Stimulated activated CD4-positive, alpha-beta T cell treated with anti-CD3 and anti-CD28 coated beads, Interleukin-2, amount 100 ng/mL, for 4 hours (primary cell): ENCODE results near the gene ASXL2.
"Not testable (repeated sequence)": the region's sequence is repeated elsewhere in the genome, so short reads cannot be mapped to it uniquely, and the experiment has no call there.

Source experiments
- DNase-seq: peaks from one replicate; pipeline ENCODE4 v3.0.0-alpha.2; 2020; ENCODE audit warnings: low read depth

The ASXL2 gene

DNA sequence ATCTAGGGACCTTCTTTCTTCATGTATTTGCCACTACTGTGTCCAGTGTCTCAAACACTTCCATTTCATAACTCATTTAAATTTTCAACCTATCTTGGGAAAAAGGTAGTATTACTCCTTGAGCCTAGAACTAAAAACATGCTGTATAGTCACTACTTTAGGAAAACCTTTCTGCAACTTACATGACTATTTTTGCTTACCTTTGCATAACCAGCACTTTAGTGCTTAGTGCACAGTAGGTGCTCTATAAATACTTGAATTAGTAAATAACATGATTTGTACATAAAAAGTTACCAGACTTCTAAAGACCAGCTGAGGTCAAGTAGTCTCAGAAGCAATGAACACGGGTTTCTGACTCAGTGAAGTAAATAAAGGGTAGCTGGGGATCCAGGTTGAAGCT is 142.5 kb downstream of the ASXL2 start:
- DNase-seq: no peak

DNA sequence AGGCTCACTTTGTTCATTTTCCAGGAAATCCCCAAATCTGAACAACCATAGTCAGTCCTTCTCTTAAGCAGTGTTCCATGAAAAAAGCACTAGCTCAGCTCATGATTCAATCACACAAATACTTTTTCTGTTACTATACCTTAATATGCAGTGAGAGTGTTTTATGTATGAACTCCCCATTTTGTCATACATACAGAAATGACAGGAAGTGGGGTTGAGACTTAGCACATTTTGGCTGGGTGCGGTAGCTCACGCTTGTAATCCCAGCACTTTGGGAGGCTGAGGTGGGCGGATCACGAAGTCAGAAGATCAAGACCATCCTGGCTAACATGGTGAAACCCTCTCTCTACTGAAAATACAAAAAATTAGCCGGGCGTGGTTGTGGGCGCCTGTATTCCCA is 149.7 kb downstream of the ASXL2 start:
- no peak for DNase-seq

DNA sequence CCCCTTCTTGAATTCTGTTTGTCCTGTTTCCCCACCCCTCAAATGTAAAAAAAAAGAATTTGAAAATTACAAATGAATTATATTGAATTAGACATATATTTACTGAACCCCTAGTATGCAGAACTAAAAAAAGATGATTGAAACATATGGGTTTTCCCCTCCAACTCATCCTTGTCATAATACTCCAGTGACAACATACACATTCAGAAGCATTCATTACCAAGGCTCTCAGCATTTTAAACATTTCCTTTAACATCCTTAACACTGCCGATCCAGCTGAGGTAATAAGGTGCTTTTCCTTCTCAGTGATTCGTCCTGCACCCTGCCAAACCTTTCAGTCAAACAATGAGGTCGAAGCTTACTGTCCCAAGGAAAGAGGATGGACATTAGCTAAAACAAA is 151.8 kb downstream of the ASXL2 start:
- no peak for DNase-seq

DNA sequence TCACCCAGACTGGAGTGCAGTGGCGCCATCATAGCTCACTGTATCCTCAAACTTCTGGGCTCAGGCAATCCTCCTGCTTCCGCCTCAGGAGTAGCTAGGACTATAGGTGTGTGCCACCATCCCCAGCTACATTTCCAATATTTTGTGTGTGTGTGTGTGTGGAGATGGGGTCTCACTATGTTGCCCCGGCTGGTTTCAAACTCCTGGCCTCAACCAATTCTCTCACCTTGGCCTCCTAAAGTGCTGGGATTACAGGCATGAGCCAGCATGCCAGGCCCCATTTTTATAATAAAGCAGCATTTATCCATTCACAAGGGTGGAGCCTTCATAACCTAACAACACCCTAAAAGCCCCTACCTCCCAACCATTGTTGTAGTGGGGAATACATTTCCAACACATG is 152.4 kb downstream of the ASXL2 start:
- DNase-seq: no peak

DNA sequence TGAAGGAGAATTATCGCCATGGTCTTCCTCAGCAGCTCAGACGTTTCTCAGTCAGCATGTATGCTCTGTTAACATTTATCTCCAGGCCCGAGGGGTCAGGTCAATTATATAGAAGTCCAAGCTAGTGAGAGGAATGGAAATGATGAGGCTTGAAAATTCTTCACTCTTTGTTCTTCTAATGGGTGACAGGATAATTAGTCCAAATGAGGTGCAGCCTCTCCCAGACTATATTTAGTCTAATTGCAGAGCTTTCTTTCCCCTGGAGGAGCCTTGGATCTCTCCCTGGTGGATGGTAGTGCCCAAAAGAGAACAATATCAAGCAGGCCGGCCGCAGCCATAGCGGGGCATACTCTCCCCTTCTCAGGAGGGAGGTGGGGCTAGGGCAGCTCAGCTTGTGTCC is 153.5 kb downstream of the ASXL2 start:
- DNase-seq: no peak

DNA sequence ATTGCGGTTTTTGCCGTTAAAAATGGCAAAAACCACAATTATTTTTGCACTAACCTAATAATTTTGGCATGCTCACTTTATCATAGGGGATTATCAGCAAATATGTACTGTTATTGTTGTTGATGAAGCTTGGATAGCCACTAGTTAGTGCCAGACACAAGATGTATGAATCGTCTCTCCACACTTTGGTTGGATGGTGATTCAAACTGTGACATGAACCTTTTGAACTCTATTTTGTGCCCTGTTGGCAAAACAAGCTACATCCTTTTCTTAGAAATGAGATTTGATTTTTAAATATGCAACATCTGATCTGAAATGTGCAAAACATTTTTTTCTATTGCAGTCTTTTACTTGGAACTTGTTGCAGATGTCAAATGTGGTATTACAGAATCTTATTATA is 156.1 kb downstream of the ASXL2 start:
- no peak for DNase-seq

DNA sequence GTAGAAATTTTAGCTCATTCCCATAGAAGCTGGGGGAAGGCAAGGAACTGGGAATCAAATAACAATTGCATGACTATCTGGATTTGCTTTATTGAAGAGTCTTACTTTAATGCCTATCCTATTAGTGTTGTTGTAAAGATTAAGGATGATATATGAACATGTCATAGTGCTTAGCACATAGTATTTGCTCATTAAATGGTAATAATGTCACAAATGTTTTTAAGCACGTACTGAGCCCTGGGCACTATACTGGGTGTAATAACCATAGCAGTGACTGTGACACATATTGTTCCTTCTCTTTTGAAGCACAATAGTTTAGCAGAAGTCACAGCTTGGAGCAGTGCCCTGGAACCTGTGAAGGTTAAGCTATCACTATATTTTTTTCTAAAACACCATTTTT is 157.7 kb downstream of the ASXL2 start:
- no peak for DNase-seq

DNA sequence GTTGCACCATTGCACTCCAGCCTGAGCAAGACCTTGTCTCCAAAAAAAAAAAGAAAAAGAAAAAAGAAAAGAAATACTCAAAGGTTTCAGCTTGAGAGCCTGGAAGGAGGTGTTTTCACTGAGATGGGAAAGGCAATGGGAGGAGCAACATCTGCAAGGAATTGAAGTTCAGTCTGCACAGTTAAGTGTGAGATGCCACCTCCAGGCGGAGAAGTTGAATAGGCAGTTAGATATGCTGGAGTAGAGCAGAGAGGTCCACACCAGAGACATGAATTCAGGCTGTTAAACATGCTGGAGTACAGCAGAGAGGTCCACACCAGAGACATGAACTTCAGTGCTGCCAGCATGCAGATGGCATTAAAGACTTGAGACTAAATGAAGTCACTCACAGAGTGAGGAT is 163.5 kb downstream of the ASXL2 start:
- no peak for DNase-seq

DNA sequence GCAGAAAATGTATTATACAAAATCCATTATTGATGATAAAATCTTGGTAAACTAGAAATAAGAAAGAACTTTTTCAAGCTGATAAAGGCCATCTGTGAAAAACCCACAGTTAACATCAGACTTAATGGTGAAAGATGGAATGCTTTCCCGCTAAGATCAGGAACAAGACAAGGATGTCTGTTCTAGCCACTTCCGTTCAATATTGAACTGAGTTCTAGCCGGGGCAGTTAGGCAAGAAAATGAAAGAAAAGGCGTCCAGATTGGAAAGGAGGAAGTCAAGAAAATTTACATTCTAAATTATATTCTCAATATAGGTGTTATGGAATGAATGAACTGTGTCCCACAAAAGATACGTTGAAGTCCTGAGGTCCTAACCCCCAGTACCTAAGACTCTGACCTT is 165.8 kb downstream of the ASXL2 start:
- no peak for DNase-seq

DNA sequence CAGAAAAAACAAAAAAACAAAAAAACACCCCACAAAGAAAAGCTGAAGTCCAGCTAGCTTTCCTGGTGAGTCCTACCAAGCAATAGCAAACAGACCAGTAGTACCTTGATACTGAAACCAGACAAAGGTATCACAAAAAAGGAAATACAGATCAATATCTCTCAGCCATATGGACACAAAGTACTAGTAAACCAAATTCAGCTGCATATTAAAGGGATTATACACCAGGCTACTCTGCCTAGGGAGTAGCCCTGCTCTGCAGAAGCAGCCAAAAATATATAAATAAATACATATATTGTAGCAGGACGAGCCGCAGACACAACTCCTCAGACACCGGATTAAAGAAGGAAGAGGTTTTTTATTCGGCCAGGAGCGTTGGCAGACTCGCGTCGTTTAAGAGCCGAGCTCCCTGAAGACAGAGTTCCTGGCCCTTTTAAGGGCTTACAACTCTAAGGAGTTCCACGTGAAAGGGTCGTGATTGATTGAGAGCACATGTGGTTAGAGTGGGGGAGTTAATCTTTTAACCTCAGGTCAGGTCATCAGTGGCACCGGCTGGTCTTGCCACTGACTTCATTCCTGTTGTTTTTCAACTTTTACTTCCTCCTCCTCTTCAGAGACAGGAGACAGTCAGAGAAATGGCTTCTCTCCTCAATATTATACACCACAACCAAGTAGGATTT is 166.5 kb downstream of the ASXL2 start:
- no peak for DNase-seq

DNA sequence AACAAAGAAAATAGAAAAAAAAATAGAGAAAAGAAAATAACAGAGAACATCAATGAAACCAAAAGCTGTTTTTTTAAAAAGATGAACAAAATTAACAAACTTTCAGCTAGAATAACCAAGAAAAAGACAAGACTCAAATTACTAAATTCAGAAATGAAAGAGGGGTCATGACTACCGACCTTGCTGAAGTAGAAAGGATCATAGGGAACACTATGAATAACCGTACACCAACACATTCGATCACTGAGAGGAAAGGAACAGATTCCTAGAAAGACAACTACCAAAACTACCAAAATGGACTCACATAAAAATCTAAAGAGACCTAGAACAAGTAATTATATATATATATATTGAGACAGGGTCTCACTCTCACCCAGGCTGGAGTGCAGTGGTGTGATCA is 167.5 kb downstream of the ASXL2 start:
- DNase-seq: no peak

DNA sequence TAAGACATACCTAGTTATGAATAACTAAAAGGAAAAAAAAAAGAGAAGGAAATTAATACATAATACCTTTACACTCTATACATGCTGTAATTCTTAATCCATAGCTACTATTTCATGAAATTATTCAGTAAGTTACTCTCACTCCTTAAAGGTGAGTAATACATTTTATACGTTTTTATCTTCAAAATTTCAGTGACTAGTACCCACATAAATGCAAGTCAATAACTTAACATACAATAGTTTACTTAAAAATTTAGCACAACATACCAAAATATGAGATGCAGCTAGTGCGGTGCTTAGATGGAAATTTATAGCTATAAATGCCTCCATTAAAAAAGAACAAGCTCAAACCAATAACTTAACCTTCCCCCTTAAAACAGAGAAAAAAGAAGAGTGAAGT is 168.9 kb downstream of the ASXL2 start:
- DNase-seq: no peak

DNA sequence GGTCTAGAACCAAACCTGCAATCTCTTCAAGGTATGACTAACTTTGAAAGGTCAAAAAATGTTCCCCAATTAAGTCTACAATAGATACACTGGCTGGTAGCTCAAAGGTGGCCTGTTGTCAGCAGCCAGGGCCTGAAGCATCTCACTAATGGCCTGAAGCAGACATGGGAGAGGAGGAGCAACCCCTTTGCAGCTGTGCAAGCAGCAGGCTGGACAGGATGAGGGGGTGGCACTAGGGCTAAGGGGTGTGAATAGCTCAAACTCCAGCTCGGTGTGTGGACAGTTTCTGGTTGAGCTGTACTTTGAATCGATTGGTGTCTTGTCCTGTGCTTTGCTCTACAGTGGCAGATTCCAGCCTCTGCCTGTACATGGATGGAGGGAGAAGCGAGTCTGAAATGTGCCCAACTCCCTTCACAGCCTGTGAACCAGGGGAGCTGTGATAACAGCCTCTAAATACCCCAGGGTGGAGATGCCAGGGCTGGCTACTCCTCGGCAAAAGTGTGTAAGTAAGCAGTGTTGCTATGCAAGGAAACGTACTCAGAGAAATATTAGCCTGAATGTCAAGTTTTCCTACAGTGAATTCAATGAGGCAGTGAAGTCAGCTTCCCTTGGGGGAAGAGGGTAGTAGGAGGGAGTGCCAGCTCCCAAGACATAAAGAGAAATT is 170.2 kb downstream of the ASXL2 start:
- no peak for DNase-seq

DNA sequence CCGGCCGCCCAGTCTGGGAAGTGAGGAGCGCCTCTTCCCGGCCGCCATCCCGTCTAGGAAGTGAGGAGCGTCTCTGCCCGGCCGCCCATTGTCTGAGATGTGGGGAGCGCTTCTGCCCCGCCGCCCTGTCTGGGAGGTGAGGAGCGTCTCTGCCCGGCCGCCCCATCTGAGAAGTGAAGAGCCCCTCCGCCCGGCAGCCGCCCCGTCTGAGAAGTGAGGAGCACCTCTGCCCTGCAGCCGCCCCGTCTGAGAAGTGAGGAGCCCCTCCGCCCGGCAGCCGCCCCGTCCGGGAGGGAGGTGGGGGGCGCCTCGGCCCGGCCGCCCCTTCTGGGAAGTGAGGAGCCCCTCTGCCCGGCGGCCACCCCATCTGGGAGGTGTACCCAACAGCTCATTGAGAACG is 172.7 kb downstream of the ASXL2 start:
- DNase-seq: not testable (repeated sequence)

DNA sequence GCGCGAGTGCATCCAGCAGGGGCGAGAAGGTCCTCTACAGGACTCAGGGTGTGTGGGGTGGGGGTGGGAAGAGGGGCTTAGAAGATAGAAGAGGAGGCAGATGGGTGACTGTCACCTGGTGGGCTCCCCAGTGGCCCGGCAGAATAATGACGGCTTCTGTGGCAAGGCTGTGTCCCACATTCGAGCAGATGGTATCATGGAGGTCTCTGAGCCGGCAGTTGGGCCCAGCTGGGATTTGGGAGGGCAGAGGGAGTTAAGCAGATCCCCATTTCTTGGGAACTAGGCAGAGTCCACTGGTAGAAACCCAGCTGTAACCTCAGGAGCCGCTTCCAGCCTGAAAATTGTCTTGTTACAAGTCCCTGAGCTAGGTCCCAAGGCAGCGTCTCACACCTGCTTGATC is 176.5 kb downstream of the ASXL2 start:
- DNase-seq: no peak

DNA sequence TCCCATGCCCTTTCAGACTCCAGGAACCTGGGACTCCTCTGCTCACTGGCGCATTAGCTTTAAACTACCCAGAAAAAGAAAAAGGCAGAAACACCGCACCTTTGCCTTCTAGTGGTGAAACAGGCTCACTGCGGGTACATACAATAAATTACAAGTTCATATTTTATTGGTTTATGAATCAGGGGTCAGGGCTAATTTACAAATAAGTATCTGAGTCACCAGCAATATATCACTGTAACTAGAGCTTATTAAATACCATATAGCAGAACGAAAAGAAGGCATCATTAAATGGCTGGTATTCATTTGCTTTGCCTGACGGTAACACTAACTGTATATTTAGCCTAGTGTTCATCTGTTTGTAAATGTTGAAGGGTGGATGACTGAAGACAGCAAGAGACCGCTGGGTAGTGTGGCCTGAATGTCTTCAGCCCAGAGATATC is 178.0 kb downstream of the ASXL2 start:
- peak; percentile 12 for DNase-seq

DNA sequence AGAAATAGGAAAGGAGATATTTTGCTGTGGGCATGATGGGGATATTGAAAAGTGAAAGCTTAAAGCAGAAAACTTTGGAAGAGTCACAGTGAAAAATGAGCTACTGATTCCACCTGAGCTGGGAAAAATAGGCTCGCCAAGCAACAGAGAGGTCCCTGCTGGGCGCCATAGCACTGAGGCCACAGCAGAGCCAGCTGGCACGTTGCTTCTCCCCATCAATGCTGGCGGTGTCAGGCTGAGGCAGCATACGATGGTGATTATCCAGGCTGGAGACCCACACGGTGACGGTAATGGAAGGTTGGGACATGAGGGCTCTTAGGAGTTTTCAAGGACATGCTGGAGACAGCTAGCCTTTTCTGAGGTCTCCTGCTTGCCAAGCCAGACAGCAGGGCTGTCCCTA is 179.1 kb downstream of the ASXL2 start:
- no peak for DNase-seq

DNA sequence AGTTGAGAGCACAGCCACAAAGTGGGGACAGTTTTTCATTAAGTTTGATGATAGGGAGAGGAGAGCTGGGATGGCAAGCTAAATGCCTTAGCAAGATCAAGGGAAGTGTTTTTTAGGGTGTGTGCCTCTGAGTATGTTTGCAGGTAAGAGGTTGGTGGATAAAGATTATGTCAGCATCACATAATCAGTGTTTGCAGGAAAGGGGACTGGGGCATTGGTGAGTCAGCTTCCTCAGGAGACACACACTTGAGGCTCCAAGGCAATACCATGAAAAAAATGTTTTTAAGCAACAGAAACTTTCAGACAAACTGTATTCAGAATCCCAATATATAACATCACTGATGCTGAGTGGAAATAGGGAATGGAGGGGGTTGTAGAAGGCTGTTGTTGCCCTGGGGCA is 179.5 kb downstream of the ASXL2 start:
- DNase-seq: no peak

DNA sequence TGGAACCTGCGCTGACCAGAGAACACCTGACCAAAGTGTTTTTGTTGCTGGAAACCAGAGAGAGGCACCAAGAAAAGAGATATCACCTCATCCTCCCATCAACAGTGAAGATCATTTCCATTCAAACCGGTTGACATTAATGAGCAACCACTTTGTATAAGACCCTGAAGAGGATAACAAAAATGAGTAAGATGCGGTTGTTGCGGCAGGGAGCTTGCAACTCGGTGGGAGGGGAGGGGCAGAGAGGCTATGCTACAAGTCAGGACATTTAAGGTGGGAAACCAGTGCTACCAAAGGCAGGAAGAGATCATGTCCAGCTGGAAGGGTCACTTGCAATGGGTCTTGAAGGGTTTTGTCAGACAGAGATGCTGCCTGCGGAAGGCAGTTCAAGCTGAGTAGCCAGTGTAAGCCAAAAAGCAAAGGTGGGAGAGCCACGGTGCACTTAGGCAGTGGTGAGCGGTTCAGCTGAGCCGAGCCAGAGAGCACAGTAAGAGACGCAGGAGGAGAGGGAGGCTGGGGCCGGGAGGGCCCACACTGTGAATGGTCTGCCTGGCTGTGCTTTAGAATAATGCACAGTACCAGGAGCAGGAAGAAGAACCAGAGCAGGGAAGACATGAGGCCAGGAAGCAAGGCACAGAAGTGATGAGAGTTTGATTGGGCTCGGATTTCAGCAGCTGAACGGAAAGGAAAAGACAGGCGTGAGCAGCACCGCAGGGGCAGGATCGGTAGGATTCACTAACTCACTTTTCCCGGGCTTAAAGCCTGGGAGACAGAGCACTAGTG is 180.5 kb downstream of the ASXL2 start:
- DNase-seq: no peak

DNA sequence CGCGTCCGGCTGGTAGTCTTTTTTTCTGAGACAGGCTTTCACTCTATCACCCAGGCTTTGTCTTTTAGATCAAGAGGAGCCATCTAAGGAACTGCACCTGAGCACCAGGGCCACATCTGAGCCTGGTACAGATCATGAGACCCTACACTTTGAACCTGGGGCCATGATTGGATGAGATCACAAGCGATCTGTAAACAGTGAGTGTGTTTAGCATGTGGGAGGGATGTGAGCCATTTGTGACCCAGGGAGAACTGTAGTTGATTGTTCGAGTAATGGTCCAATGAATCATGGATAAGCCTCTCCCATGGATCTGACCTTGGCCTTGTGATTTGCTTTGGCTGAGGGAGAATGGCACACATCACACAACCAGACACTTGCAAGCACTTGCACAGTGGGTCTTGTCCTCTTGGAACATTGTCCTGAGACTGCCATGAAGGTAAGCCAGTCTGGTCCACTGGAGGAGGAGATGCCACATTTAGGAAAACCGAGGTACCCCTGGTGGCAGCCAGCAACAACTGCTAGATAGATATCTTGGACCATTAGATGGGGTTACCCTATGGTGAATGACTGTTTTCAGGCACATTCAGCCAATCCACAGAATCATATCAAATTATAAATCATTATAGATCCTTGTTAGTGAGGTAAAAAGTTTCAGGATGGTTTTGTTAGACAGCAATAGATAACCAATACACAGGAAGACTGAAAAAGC is 185.4 kb downstream of the ASXL2 start:
- no peak for DNase-seq

DNA sequence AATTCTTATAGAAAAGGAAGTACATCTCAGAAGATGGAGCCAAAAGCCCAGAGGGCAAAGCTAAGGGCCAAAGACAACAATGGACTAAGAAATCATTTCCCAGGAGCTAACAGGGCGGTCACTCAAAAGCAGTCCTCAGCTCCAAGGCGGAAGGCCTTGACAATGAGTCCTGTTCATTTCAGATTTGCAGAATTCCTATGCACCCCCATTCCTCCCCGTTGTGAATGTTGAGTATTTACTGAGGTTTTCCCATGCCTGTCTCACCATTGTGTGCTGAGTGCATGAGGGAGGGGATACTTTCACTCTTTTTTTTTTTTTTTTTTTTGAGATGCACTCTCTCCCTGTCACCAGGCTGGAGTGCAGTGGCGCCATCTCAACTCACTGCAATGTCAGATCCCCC is 186.1 kb downstream of the ASXL2 start:
- DNase-seq: no peak

DNA sequence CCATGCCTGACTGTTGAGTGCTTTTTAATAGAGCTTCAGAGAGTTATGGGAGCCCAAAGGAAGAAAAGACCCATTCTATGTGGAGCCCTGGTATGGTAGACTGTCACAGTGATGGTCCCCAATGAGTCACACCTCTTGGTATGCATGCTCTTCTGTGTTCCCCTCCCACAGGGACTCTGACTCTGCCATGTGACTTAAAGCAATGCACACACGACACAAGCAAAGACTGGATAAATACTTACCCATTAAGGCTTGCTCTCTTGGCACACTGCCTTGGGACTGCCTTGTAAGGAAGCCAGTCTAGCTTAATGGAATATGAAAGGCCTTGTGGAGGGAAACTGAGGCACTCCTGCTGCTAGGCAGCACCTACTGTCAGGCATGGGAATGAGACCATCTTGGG is 188.2 kb downstream of the ASXL2 start:
- DNase-seq: no peak

DNA sequence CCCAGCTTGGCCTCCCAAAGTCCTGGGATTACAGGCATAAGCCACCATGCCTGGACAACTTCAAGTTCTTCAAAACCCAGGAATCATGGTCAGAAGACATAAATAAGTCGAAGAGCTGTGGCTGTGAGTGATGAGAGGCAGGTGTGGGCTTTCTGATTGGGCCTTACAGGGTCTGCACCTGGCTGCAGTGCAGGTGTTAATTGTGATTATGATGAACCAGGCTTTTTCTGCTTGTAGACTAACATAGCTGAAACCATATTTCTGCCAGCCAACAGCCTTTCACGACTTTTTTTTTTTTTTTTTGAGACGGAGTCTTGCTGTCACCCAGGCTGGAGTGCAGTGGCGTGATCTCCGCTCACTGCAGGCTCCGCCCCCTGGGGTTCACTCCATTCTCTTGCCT is 190.1 kb downstream of the ASXL2 start:
- no peak for DNase-seq
